ENCODE results near the gene SH3PXD2A. TPM values are rescaled to one million over a fixed set of nuclear protein-coding genes. Genes with fewer than 3 reads are reported as not detected.

SH3PXD2A gene
- total and polyA plus RNA-seq, 2 experiments from 2014 or later, result 1.8 to 5.0 TPM

GRCh38 chr10:103792547-103792946, 62.8 kb downstream of the SH3PXD2A start:
- H3K4me3 ChIP-seq, result no peak overlapping the region
- no peaks in the 10 kb centered on the region for H3K9me3 Mint-ChIP-seq
- no peaks in the 10 kb centered on the region for H4K20me1 ChIP-seq (replicated peaks; ENCODE audit: insufficient read depth)
- H3K4me1 ChIP-seq (ENCODE audit: insufficient read depth), result no peaks in the 10 kb centered on the region
- no peak overlapping the region for H3K27ac ChIP-seq (ENCODE audit: low read depth)
- TF ChIP-seq ZNF114 (CRISPR knock-in tag; IDR thresholded peaks at IDR 0.05) (no peak), CTCF (conservative IDR thresholded peaks at IDR 0.05; ENCODE audit: low read depth in 2 of 2) (no peak), ZNF331 (CRISPR knock-in tag; IDR thresholded peaks at IDR 0.05; ENCODE audit: low read depth) (no peak), ZNF462 (CRISPR knock-in tag; IDR thresholded peaks at IDR 0.05) (no peak), STAT1 (IDR thresholded peaks at IDR 0.05; ENCODE audit: unreplicated experiment) (no peak), EZH2 (IDR thresholded peaks at IDR 0.05; ENCODE audit: low read depth, unreplicated experiment) (no peak), CREB1 (CRISPR knock-in tag; IDR thresholded peaks at IDR 0.05; ENCODE audit: low read depth) (no peak), JUNB (IDR thresholded peaks at IDR 0.05; ENCODE audit: unreplicated experiment) (no peak), REST (IDR thresholded peaks at IDR 0.05; ENCODE audit: unreplicated experiment) (no peak), POLR2AphosphoS5 (IDR thresholded peaks at IDR 0.05; ENCODE audit: low read depth) (no peak), ETS1 (IDR thresholded peaks at IDR 0.05) (no peak), NANOG (IDR thresholded peaks at IDR 0.05; ENCODE audit: borderline replicate concordance) (no peak)
- H3K4me3 Mint-ChIP-seq, result no peak overlapping the region
- peaks cover 4% of the 10 kb centered on the region for H3K27me3 Mint-ChIP-seq (ENCODE audit: insufficient read depth, low read depth, poor library complexity)
- H3K4me1 Mint-ChIP-seq, result no peaks in the 10 kb centered on the region; the same call in 2 of the 3 replicates
- no peaks in the 10 kb centered on the region for H3K36me3 Mint-ChIP-seq (ENCODE audit: low read depth)
- no peak overlapping the region for H3K4me2 ChIP-seq
- no peak overlapping the region for H3K27ac Mint-ChIP-seq
- H2AFZ ChIP-seq, result no peak overlapping the region
- H3K79me2 ChIP-seq (replicated peaks; ENCODE audit: insufficient read depth), result no peaks in the 10 kb centered on the region
- DNase-seq (ENCODE audit: low spot score) (no peak), ATAC-seq (no peak)
- H3K27me3 ChIP-seq (ENCODE audit: insufficient read depth), result no peaks in the 10 kb centered on the region
- no peaks in the 10 kb centered on the region for H3F3A ChIP-seq (replicated peaks; ENCODE audit: low read depth)
- no peaks in the 10 kb centered on the region for H3K36me3 ChIP-seq (ENCODE audit: insufficient read depth)
- no peaks in the 10 kb centered on the region for H3K9me2 ChIP-seq (ENCODE audit: insufficient read depth)
